Activated naive CD8-positive, alpha-beta T cell treated with anti-CD3 and anti-CD28 coated beads for 36 hours (primary cell): ENCODE results near the gene CMTM8. TPM values are rescaled to one million over a fixed set of nuclear protein-coding genes. Genes with fewer than 3 reads are reported as not detected.

Experiments
- DNase-seq: peaks from one replicate; pipeline ENCODE4 v3.0.0; 2021
- H3K27ac Mint-ChIP-seq: one replicate; pipeline ENCODE4 v1.8.0; 2022; ENCODE audit warnings: mild to moderate bottlenecking, moderate library complexity, mixed read lengths
- H3K27me3 Mint-ChIP-seq: one replicate; pipeline ENCODE4 v1.8.0; 2022; ENCODE audit warnings: mild to moderate bottlenecking, mixed read lengths
- H3K36me3 Mint-ChIP-seq: one replicate; pipeline ENCODE4 v1.8.0; 2021; ENCODE audit warnings: mild to moderate bottlenecking, mixed read lengths
- H3K4me1 Mint-ChIP-seq: one replicate; pipeline ENCODE4 v1.8.0; 2021; ENCODE audit warnings: mixed read lengths
- H3K4me3 Mint-ChIP-seq: one replicate; pipeline ENCODE4 v1.8.0; 2022; ENCODE audit warnings: mild to moderate bottlenecking, moderate library complexity, mixed read lengths
- H3K9me3 Mint-ChIP-seq: one replicate; pipeline ENCODE4 v1.8.0; 2022; ENCODE audit warnings: mixed read lengths
- total RNA-seq, 2 experiments: library from RNA; stranded (reverse); gene quantifications; one replicate each; pipeline ENCODE4 v1.2.3, GENCODE V29; 2021

CMTM8 gene
- total RNA-seq, 2 experiments from 2014 or later: 5.0 to 5.4 TPM

GRCh38 chr3:32319607-32320006 lies 81.1 kb downstream of the CMTM8 start:
- peaks cover 7% of the 10 kb centered on the region for H3K4me1 Mint-ChIP-seq
- DNase-seq: no peak
- H3K9me3 Mint-ChIP-seq: no peaks in the 10 kb centered on the region
- no peaks in the 10 kb centered on the region for H3K27me3 Mint-ChIP-seq
- no peak overlapping the region for H3K4me3 Mint-ChIP-seq
- H3K27ac Mint-ChIP-seq: no peak overlapping the region
- H3K36me3 Mint-ChIP-seq: no peaks in the 10 kb centered on the region

GRCh38 chr3:32320080-32320479 lies 81.6 kb downstream of the CMTM8 start:
- Mint-ChIP-seq H3K27me3 (no peaks in the 10 kb centered on the region), H3K4me1 (peaks cover 7% of the 10 kb centered on the region), H3K9me3 (no peaks in the 10 kb centered on the region), H3K36me3 (no peaks in the 10 kb centered on the region), H3K4me3 (no peak overlapping the region), H3K27ac (no peak overlapping the region)
- no peak for DNase-seq

- H3K27me3 Mint-ChIP-seq: no peaks in the 10 kb centered on the region
- no peaks in the 10 kb centered on the region for H3K36me3 Mint-ChIP-seq
- H3K27ac Mint-ChIP-seq: no peak overlapping the region
- H3K9me3 Mint-ChIP-seq: no peaks in the 10 kb centered on the region
- H3K4me1 Mint-ChIP-seq: peaks cover 7% of the 10 kb centered on the region
- no peak for DNase-seq
- no peak overlapping the region for H3K4me3 Mint-ChIP-seq
Observed at GRCh38 chr3:32321095-32321790, 82.8 kb downstream of the CMTM8 start.

DNA sequence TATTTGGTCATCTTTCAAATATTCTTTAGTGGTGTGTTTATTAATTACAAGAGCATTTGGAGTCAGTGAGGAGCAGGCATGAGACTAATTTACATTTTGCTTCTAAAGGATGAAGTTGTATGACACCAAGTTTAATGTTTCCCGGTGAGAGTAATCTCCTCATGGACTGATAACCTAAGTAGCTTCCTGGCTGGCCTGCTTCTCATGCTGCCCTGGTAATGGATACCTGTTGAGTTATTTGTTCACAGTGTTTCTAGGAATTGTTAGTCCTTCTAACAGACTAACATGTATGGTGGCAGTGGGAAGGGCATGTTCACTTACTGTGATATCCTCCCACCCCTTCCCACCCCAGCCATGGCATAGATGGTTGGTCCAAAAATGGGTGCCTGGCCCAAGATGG lies 83.8 kb downstream of the CMTM8 start:
- no peaks in the 10 kb centered on the region for H3K27me3 Mint-ChIP-seq
- no peak for DNase-seq
- H3K27ac Mint-ChIP-seq: no peak overlapping the region
- peaks cover 7% of the 10 kb centered on the region for H3K4me1 Mint-ChIP-seq
- no peak overlapping the region for H3K4me3 Mint-ChIP-seq
- H3K36me3 Mint-ChIP-seq: no peaks in the 10 kb centered on the region
- no peaks in the 10 kb centered on the region for H3K9me3 Mint-ChIP-seq

DNA sequence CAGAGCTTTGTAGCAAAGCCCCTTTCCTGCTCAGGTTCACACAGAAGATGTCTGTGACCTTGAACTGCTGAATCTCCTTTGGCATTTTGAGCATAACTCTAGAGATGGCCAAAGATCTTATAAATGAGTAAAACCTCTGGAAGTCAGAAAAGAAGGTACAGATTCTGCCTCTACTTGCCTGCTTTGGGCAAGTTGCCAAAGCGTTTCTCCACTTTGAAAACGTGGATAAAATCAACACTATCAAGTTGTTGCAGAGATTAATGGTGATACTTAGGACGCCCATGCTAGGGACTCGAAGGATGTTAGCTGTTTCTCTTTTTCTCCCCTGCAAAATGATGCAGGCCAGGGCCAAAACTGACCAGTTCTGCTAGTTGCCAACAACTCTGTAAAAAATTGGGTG lies 85.1 kb downstream of the CMTM8 start:
- H3K4me1 Mint-ChIP-seq: peaks cover 7% of the 10 kb centered on the region
- peaks cover 2% of the 10 kb centered on the region for H3K36me3 Mint-ChIP-seq
- no peak overlapping the region for H3K27ac Mint-ChIP-seq
- H3K9me3 Mint-ChIP-seq: no peaks in the 10 kb centered on the region
- H3K27me3 Mint-ChIP-seq: no peaks in the 10 kb centered on the region
- DNase-seq: no peak
- H3K4me3 Mint-ChIP-seq: no peak overlapping the region

GRCh38 chr3:32325201-32325600 lies 86.7 kb downstream of the CMTM8 start:
- Mint-ChIP-seq H3K27me3 (no peaks in the 10 kb centered on the region), H3K9me3 (no peaks in the 10 kb centered on the region), H3K27ac (no peak overlapping the region), H3K4me3 (no peak overlapping the region), H3K4me1 (peaks cover 5% of the 10 kb centered on the region), H3K36me3 (peaks cover 2% of the 10 kb centered on the region)
- no peak for DNase-seq

GRCh38 chr3:32325927-32326326 lies 87.4 kb downstream of the CMTM8 start:
- no peak for DNase-seq
- no peak overlapping the region for H3K27ac Mint-ChIP-seq
- H3K4me3 Mint-ChIP-seq: no peak overlapping the region
- peaks cover 5% of the 10 kb centered on the region for H3K4me1 Mint-ChIP-seq
- H3K27me3 Mint-ChIP-seq: no peaks in the 10 kb centered on the region
- H3K36me3 Mint-ChIP-seq: peaks cover 2% of the 10 kb centered on the region
- H3K9me3 Mint-ChIP-seq: no peaks in the 10 kb centered on the region

DNA sequence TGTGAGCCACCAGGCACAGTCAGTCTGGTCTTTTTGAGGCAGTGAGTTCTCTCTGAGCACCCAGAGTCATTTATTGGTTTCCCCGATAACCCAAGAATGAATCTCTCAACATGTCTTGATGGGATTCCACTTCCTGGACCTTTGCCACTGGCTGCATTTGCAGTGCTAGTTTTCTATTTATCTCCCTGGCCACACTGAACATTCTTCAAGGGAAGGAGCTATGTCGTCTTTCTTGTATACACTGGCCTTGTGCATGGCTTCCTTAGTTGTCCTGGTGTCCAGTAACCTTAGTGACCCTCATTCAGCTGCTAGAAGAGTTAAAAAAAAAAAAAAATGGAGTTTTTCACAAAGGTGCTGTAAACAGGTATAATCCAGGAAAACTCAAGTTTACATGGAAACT lies 88.3 kb downstream of the CMTM8 start:
- no peak overlapping the region for H3K27ac Mint-ChIP-seq

DNA sequence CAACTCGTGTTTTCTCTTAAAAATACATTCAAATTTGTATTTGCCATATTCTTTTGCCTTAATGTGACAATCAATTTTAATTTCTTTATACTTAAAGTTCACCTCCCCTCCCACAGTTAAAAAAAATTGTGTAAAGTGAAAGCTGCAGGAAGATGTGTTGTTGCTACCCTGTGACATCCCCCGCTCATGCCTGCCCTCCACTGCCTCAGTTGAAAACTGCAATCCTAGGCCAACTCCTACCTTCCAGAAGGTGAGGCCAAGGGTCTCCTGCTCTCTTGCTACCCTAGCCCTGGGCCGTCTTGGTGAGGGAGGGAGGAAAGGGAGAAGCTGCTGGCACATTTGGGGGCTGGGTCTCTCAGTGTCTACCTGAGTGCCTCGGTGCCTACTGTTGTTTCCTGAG lies 96.2 kb downstream of the CMTM8 start:
- H3K36me3 Mint-ChIP-seq: no peaks in the 10 kb centered on the region
- no peaks in the 10 kb centered on the region for H3K9me3 Mint-ChIP-seq
- H3K4me3 Mint-ChIP-seq: no peak overlapping the region
- H3K4me1 Mint-ChIP-seq: peaks cover 21% of the 10 kb centered on the region
- peak; percentile 23 for DNase-seq
- H3K27ac Mint-ChIP-seq: no peak overlapping the region
- no peaks in the 10 kb centered on the region for H3K27me3 Mint-ChIP-seq

More for the DNA sequence above, 88.3 kb downstream of the CMTM8 start:
- H3K27me3 Mint-ChIP-seq: no peaks in the 10 kb centered on the region
- no peaks in the 10 kb centered on the region for H3K9me3 Mint-ChIP-seq
- peaks cover 2% of the 10 kb centered on the region for H3K36me3 Mint-ChIP-seq
- no peak for DNase-seq
- peaks cover 1% of the 10 kb centered on the region for H3K4me1 Mint-ChIP-seq
- H3K4me3 Mint-ChIP-seq: no peak overlapping the region

- Mint-ChIP-seq H3K27me3 (no peaks in the 10 kb centered on the region), H3K27ac (no peak overlapping the region), H3K4me3 (no peak overlapping the region), H3K4me1 (peaks cover 21% of the 10 kb centered on the region), H3K36me3 (no peaks in the 10 kb centered on the region), H3K9me3 (no peaks in the 10 kb centered on the region)
- DNase-seq: no peak
Observed at GRCh38 chr3:32335365-32336112, 97.1 kb downstream of the CMTM8 start.

GRCh38 chr3:32336113-32336498 lies 97.6 kb downstream of the CMTM8 start:
- no peak for DNase-seq
- no peak overlapping the region for H3K27ac Mint-ChIP-seq
- no peaks in the 10 kb centered on the region for H3K9me3 Mint-ChIP-seq
- H3K4me1 Mint-ChIP-seq: peaks cover 21% of the 10 kb centered on the region
- no peaks in the 10 kb centered on the region for H3K27me3 Mint-ChIP-seq
- no peaks in the 10 kb centered on the region for H3K36me3 Mint-ChIP-seq
- H3K4me3 Mint-ChIP-seq: no peak overlapping the region

GRCh38 chr3:32337505-32337904 lies 99.0 kb downstream of the CMTM8 start:
- Mint-ChIP-seq H3K9me3 (no peaks in the 10 kb centered on the region), H3K27me3 (no peaks in the 10 kb centered on the region), H3K27ac (no peak overlapping the region), H3K4me1 (peaks cover 21% of the 10 kb centered on the region), H3K36me3 (no peaks in the 10 kb centered on the region), H3K4me3 (no peak overlapping the region)
- no peak for DNase-seq

GRCh38 chr3:32340039-32340438 lies 101.6 kb downstream of the CMTM8 start:
- Mint-ChIP-seq H3K4me3 (no peak overlapping the region), H3K4me1 (peaks cover 18% of the 10 kb centered on the region)
- DNase-seq: no peak

DNA sequence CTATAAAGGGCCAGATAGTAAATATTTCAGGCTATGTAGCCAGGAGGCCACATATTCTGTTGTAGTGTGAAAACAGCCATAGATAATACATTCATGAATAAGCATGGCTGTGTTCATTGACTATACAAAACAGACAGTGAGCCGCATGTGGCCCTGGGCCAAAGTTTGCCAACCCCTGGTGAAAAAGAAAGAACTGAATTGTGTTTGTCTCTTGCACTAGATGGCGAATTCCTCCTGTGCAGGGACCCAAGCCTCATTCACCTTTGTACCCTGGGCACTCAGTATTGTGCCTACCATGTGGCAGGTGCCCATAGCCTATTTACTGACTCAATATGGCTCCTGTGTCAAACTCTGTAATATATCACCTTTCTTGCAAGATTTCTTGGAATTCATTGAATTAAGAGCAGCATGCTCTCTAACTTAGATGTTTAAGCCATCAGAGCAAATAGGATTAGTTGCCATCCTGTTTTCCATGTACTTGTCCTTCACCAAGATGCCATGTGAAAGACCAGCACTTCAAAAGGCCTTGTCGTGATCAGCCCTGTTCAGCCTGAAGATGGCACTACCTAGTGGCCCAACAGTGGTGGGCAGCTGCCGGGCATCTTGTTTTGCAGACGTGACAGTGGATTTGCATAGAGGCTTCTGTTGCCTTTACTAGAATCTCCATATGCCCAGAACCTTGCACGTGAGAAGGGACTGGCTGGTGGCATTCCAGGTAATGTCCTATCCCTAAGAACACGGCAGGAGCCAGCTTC lies 102.3 kb downstream of the CMTM8 start:
- no peaks in the 10 kb centered on the region for H3K9me3 Mint-ChIP-seq
- no peaks in the 10 kb centered on the region for H3K36me3 Mint-ChIP-seq
- peaks cover 11% of the 10 kb centered on the region for H3K4me1 Mint-ChIP-seq
- DNase-seq: no peak
- H3K27me3 Mint-ChIP-seq: no peaks in the 10 kb centered on the region
- no peak overlapping the region for H3K4me3 Mint-ChIP-seq
- H3K27ac Mint-ChIP-seq: no peak overlapping the region

More at GRCh38 chr3:32340039-32340438, 101.6 kb downstream of the CMTM8 start:
- H3K27ac Mint-ChIP-seq: no peak overlapping the region
- H3K27me3 Mint-ChIP-seq: no peaks in the 10 kb centered on the region
- H3K9me3 Mint-ChIP-seq: no peaks in the 10 kb centered on the region
- H3K36me3 Mint-ChIP-seq: no peaks in the 10 kb centered on the region

GRCh38 chr3:32347343-32348125 lies 109.1 kb downstream of the CMTM8 start:
- H3K4me3 Mint-ChIP-seq: no peak overlapping the region
- no peak overlapping the region for H3K27ac Mint-ChIP-seq
- no peaks in the 10 kb centered on the region for H3K9me3 Mint-ChIP-seq
- no peaks in the 10 kb centered on the region for H3K36me3 Mint-ChIP-seq
- no peaks in the 10 kb centered on the region for H3K27me3 Mint-ChIP-seq
- no peak for DNase-seq
- H3K4me1 Mint-ChIP-seq: peaks cover 17% of the 10 kb centered on the region
